GM12872 (cell line): Measurements from ENCODE around the gene TMEM131L.

Source experiments
- CTCF ChIP-seq: IDR thresholded peaks from 3 replicates; pipeline ENCODE4 v1.5.1; 2011; ENCODE audit warnings: low read depth, mild to moderate bottlenecking, low read length, moderate library complexity; ENCODE audit not compliant: insufficient read depth

The TMEM131L gene

GRCh38 chr4:153570228-153570973, 104.2 kb downstream of the TMEM131L start:
- no peak for TF ChIP-seq CTCF

GRCh38 chr4:153571006-153571545, 104.9 kb downstream of the TMEM131L start:
- no peak for TF ChIP-seq CTCF

DNA sequence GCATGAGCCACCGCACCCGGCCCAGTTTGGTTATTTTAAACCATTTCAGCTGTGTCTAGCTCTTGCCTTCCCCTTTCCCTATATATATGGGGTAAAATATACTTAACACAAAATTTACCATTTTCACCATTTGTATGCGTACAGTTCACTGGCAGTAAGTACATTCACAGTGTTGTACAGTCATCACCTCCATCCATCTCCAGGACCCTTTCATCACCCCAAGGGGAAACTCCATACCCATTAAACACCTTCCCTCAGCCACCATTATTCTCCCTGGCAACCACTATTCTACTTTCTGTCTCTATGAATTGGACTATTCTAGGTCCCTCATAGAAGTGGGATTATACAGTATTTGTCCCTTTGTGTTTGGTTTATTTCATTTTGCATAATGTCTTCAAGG, 106.4 kb downstream of the TMEM131L start:
- TF ChIP-seq CTCF = no peak

- TF ChIP-seq CTCF = no peak
Observed at GRCh38 chr4:153573221-153573620, 107.1 kb downstream of the TMEM131L start.

GRCh38 chr4:153573881-153574802, 108.0 kb downstream of the TMEM131L start:
- TF ChIP-seq CTCF = peak; percentile 53; the same call in 2 of the 3 replicates

DNA sequence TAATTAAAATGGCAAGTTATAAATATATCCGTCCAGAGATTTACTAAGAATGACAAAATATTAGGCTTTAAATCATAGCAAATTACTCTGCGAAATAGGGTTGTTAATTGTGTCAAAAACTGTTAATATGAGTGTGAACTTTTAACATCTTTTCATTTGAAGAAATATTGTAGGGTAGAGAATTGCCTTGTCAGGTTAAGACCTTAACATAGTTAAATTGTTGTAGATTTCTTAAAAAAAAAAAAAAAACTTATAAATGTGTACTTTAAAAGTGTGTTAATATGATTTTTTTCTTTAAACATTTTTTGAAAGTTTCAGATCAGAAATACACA, 110.2 kb downstream of the TMEM131L start:
- TF ChIP-seq CTCF = no peak

DNA sequence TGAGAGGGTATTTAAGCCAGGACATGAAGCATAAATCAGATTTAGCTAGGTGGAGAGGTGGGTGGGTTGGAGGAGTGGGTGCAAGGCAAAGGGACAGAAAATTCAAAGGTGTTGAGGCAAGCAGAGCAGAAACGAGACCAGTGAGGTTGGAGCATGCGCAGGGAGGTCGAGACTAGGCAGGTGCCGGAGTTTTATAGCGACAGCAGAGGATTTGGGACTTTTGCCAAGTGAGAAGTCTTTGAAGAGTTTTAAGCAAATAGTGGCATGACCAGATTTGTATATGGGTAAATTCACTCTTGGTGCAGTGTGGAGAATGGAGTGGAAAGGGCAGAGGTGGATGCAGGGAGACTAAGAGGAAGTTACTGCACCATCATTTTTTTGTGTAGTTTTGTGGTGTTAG, 110.9 kb downstream of the TMEM131L start:
- no peak for TF ChIP-seq CTCF
